Skin epidermis (tissue), 12 donors: ENCODE measurements around the gene TBC1D1.
A peak's percentile ranks its signal among the peaks of the same experiment; 100 is the strongest.

ENCODE experiments used
- H3K27ac ChIP-seq, 21 experiments: fragments of 200-600 bp; sonication (generic) in 11 of 21; one replicate each; pipeline ENCODE4 v1.5.0; 2020; ENCODE audit warnings: mild to moderate bottlenecking in 3 of 21, inconsistent platforms in 2 of 21, moderate library complexity in 2 of 21
- H3K4me3 ChIP-seq, 7 experiments: fragments of 200-600 bp; sonication (generic) in 2 of 7; one replicate each; pipeline ENCODE4 v1.5.0; 2020; ENCODE audit warnings: inconsistent platforms in 2 of 7, mild to moderate bottlenecking in 2 of 7, moderate library complexity in 1 of 7

TBC1D1 gene, protein sequence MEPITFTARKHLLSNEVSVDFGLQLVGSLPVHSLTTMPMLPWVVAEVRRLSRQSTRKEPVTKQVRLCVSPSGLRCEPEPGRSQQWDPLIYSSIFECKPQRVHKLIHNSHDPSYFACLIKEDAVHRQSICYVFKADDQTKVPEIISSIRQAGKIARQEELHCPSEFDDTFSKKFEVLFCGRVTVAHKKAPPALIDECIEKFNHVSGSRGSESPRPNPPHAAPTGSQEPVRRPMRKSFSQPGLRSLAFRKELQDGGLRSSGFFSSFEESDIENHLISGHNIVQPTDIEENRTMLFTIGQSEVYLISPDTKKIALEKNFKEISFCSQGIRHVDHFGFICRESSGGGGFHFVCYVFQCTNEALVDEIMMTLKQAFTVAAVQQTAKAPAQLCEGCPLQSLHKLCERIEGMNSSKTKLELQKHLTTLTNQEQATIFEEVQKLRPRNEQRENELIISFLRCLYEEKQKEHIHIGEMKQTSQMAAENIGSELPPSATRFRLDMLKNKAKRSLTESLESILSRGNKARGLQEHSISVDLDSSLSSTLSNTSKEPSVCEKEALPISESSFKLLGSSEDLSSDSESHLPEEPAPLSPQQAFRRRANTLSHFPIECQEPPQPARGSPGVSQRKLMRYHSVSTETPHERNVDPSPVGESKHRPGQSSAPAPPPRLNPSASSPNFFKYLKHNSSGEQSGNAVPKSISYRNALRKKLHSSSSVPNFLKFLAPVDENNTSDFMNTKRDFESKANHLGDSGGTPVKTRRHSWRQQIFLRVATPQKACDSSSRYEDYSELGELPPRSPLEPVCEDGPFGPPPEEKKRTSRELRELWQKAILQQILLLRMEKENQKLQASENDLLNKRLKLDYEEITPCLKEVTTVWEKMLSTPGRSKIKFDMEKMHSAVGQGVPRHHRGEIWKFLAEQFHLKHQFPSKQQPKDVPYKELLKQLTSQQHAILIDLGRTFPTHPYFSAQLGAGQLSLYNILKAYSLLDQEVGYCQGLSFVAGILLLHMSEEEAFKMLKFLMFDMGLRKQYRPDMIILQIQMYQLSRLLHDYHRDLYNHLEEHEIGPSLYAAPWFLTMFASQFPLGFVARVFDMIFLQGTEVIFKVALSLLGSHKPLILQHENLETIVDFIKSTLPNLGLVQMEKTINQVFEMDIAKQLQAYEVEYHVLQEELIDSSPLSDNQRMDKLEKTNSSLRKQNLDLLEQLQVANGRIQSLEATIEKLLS (N-terminal part only)

GRCh38 chr4:37890801-37891259 lies at the start of gene TBC1D1:
Gene TBC1D1, plus strand, starts transcription at chr4:37891084. Its CDS starts 11,012 bp downstream, at chr4:37902096.
- peak within 1 kb of the TSS in 20 of 21 experiments; percentile 5 to 90 (median 77) for H3K27ac ChIP-seq
- H3K4me3 ChIP-seq = peak within 1 kb of the TSS; percentile 55 to 88 (median 81)

- H3K4me3 ChIP-seq = no peak overlapping the region
Observed at GRCh38 chr4:37844204-37844603, 46.7 kb upstream of the TBC1D1 start.

DNA sequence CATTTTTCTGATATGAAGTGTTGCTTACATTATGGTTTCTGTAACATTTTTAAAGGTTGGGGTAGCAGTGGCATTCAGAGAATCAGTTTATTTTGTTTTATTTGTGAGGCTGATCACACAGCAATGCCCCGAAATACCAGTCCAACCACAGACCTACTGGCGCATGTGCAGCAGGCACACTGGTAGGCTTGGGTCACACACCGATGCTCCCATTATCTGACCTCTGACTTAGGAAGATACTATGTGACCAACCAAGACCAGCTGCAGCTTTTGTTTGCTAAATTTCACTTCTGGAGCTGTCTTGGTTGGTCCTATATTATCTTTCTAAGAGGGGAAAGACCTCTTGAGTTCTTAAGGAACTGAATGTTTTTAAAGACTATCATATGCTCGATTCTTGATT lies 45.7 kb upstream of the TBC1D1 start:
- Histone ChIP-seq H3K27ac (no peak overlapping the region), H3K4me3 (no peak overlapping the region)

More at GRCh38 chr4:37844204-37844603, 46.7 kb upstream of the TBC1D1 start:
- no peak overlapping the region for H3K27ac ChIP-seq

GRCh38 chr4:37847311-37847884 lies 43.5 kb upstream of the TBC1D1 start:
- H3K4me3 ChIP-seq = no peak overlapping the region
- no peak overlapping the region for H3K27ac ChIP-seq

GRCh38 chr4:37852376-37852775 lies 38.5 kb upstream of the TBC1D1 start:
- no peak overlapping the region for H3K4me3 ChIP-seq
- no peak overlapping the region for H3K27ac ChIP-seq

GRCh38 chr4:37858112-37858511 lies 32.8 kb upstream of the TBC1D1 start:
- Histone ChIP-seq H3K4me3 (no peak overlapping the region), H3K27ac (no peak overlapping the region)

DNA sequence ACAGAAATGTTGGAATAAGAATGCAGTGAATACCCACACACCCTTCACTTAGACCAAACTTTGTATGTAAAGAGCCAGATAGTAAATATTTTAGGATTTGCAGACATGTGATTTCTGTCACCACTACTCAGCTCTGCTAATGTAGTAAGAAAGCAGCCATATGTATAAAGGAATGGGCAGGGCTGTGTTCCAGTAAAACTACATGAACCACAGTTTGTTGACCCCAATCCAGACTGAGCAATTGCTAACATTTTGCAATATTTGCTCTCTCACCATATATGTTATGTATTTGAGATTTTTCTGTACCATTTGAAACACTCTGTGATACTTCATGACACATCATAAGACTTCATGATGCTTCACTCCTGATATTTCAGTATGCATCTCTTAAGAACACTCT lies 32.0 kb upstream of the TBC1D1 start:
- H3K4me3 ChIP-seq = no peak overlapping the region
- no peak overlapping the region for H3K27ac ChIP-seq

GRCh38 chr4:37860266-37860665 lies 30.6 kb upstream of the TBC1D1 start:
- Histone ChIP-seq H3K27ac (no peak overlapping the region), H3K4me3 (no peak overlapping the region)

GRCh38 chr4:37862961-37863360 lies 27.9 kb upstream of the TBC1D1 start:
- H3K27ac ChIP-seq = no peak overlapping the region

GRCh38 chr4:37864786-37865185 lies 26.1 kb upstream of the TBC1D1 start:
- no peak overlapping the region for H3K4me3 ChIP-seq
- H3K27ac ChIP-seq = no peak overlapping the region

More at GRCh38 chr4:37862961-37863360, 27.9 kb upstream of the TBC1D1 start:
- no peak overlapping the region for H3K4me3 ChIP-seq

DNA sequence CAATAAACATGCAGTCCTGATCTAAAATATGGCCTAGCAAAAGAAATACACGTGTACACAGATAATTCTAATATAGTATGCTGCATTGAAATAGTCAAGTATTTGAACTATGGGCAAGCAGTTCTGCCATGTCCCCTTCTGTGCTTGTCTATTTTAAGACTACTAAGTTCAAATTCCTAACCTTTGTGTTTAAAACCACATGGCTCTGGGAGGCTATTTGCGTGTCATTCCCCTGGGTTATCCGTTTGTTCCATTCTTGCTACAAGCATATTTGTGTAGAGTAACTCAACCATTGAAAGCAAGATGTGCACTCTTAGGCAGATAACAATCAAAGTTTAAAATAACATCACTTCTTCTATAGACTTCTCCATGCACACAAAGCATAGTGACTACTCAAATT lies 25.4 kb upstream of the TBC1D1 start:
- Histone ChIP-seq H3K27ac (peak overlapping the region in 1 of 21 experiments; percentile 2), H3K4me3 (no peak overlapping the region)

DNA sequence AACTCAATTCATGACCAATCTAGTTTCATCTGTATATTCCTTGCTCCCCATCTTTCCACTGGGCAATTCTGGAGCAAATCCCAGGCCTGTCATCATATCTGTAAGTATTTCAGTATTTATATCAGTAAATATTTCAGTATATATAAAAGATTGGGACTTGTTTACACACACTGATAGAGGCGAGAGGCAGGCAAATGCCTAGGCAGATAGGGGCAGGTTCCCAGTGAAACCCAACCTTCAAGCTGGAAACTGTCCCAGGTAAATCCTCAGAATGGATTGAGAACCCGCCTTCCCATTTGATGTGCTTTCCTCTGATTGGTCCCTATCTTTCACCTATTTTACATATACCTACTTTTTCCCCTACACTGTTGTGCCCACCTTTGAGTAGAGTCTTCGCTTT lies 23.8 kb upstream of the TBC1D1 start:
- H3K27ac ChIP-seq = no peak overlapping the region
- no peak overlapping the region for H3K4me3 ChIP-seq

- H3K27ac ChIP-seq = no peak overlapping the region
- H3K4me3 ChIP-seq = no peak overlapping the region
Observed at GRCh38 chr4:37868238-37868637, 22.6 kb upstream of the TBC1D1 start.

DNA sequence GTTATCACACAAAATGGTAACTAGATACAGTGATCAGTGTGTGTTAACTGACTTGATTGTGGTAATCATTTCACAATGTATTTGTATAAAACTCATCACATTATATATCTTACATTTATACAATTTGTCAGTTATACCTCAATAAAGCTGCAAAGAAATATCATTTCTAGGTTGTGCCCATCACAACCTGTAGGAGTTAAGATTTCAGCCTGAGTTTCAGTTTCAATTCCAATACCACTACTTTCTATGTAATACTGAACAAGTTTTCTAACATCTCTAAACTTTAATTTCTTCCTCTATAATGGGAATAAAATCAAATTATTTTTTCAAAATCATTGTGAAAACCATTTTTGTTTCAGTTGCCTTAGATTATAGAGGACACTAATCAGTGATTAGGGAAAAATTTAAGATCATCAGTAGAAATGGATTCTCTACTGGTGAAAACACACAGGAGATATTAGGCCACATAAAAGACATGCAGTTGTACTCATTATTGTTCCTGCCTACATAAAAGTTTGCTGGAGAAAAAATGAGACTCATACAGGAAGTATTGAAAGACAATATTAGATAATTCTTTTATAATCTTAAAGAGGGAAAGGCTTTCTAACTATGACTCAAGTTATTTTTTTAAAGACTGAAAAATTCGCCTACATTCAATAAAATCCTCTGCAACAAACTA lies 18.4 kb upstream of the TBC1D1 start:
- Histone ChIP-seq H3K27ac (no peak overlapping the region), H3K4me3 (no peak overlapping the region)

DNA sequence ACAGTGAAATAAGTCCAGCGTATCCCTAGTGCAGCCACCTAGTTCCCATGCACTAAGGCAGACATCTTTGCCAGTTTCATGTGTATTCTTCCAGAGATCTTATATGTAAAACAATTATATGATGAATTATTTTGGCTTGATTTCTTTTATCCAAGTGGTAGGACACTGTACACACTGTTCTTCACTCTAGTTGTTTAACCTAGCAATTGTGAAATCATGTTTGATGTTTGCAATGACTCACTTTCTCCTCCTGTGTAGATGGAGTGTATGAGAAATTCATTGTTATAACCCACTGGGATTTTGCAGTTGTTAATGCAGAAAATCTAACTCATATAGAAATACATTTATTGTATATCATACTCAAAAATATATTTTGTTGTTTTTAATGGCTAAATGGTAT lies 17.5 kb upstream of the TBC1D1 start:
- Histone ChIP-seq H3K4me3 (no peak overlapping the region), H3K27ac (no peak overlapping the region)

DNA sequence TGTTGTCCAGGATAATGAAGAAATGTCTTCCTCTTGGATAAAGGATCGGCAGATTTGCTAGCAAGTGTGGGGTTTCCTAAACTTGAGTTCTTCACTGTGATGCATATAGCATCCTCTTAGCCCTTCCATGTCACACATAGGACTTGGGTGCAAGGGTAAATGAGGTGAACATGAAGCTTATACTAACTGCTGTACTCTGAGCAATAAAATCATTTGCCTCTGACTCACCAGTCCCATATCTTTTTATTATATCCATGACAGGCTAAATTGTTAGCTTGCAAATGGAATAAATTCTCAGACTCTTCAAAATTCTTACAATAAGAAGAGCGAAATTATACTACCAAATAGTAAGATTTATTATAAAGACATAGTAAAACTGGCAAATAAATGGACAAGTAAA lies 14.7 kb upstream of the TBC1D1 start:
- H3K4me3 ChIP-seq = no peak overlapping the region
- H3K27ac ChIP-seq = no peak overlapping the region

DNA sequence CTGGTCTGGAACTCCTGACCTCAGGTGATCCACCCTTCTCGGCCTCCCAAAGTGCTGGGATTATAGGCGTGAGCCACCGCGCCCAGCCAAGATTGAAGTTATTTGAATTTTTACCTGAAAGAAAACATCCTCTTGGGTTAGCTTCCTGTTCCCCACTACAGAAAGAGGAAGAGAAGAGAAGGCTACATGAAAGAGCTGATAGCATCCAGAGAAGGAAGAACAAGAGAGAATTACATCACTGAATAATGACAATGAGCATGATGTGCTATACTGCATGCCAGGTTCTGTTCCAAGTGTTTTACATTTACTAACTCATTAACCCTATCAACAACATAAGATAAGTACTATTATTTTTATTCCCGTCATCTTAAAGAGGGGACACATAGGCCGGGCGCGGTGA lies 11.5 kb upstream of the TBC1D1 start:
- H3K27ac ChIP-seq = peak overlapping the region in 1 of 21 experiments; percentile 4

GRCh38 chr4:37881811-37882210 lies 9.1 kb upstream of the TBC1D1 start:
- no peak overlapping the region for H3K27ac ChIP-seq
- H3K4me3 ChIP-seq = no peak overlapping the region

More for the DNA sequence above, 11.5 kb upstream of the TBC1D1 start:
- H3K4me3 ChIP-seq = no peak overlapping the region

- Histone ChIP-seq H3K27ac (no peak overlapping the region), H3K4me3 (no peak overlapping the region)
Observed at GRCh38 chr4:37882665-37883296, 8.1 kb upstream of the TBC1D1 start.
